ENCODE measurements around the gene GGN. TPM values are rescaled to one million over a fixed set of nuclear protein-coding genes. Genes with fewer than 3 reads are reported as not detected.

Gene GGN
- total RNA-seq, 1 experiment from 2014 or later = 1.4 TPM

GRCh38 chr19:38425810-38426466 is 38.1 kb upstream of the GGN start, which contains the start of gene RASGRP4:
Gene RASGRP4, minus strand, starts transcription at chr19:38426219. Its CDS starts 128 bp downstream, at chr19:38426091.
- BruUV-seq (replicated peaks) = no TSS peak
- peaks cover 18% of the 10 kb centered on the region for H3K27me3 Mint-ChIP-seq (ENCODE audit: insufficient read depth, unreplicated experiment)
- ChIA-PET CTCF (no interaction called here), POLR2A (no interaction called here)
- H3K27ac Mint-ChIP-seq (ENCODE audit: low read depth, unreplicated experiment) = no peak within 1 kb of the TSS
- no peaks in the 10 kb centered on the region for H3K36me3 Mint-ChIP-seq (ENCODE audit: insufficient read depth, unreplicated experiment)
- DNase-seq (ENCODE audit: unreplicated experiment) = no peak
- intact Hi-C loops (cut with micrococcal nuclease) = no loop called here
- H3K4me1 Mint-ChIP-seq (ENCODE audit: insufficient read depth, unreplicated experiment) = no peaks in the 10 kb centered on the region
- H3K4me3 Mint-ChIP-seq (ENCODE audit: unreplicated experiment) = no peak within 1 kb of the TSS
- H3K9me3 Mint-ChIP-seq (ENCODE audit: unreplicated experiment) = no peaks in the 10 kb centered on the region
- TF ChIP-seq CTCF (IDR thresholded peaks at IDR 0.05; ENCODE audit: unreplicated experiment) = no peak

- Mint-ChIP-seq H3K4me3 (ENCODE audit: unreplicated experiment) (no peak overlapping the region), H3K27ac (ENCODE audit: low read depth, unreplicated experiment) (no peak overlapping the region), H3K36me3 (ENCODE audit: insufficient read depth, unreplicated experiment) (no peaks in the 10 kb centered on the region), H3K9me3 (ENCODE audit: unreplicated experiment) (no peaks in the 10 kb centered on the region), H3K4me1 (ENCODE audit: insufficient read depth, unreplicated experiment) (no peaks in the 10 kb centered on the region), H3K27me3 (ENCODE audit: insufficient read depth, unreplicated experiment) (peaks cover 21% of the 10 kb centered on the region)
- BruUV-seq (replicated peaks) = no TSS peak
- ChIA-PET POLR2A (no interaction called here), CTCF (interaction anchor here (0.6 kb wide), 1 partner anchor 455 kb away, joined by 3 read pairs; no protein-coding TSS in a partner anchor)
- TF ChIP-seq CTCF (IDR thresholded peaks at IDR 0.05; ENCODE audit: unreplicated experiment) = no peak
- intact Hi-C loops (cut with micrococcal nuclease) = no loop called here
- no peak for DNase-seq (ENCODE audit: unreplicated experiment)
Observed at GRCh38 chr19:38425222-38425809, 37.5 kb upstream of the GGN start.

GRCh38 chr19:38424272-38424671 is 36.4 kb upstream of the GGN start:
- Mint-ChIP-seq H3K4me1 (ENCODE audit: insufficient read depth, unreplicated experiment) (no peaks in the 10 kb centered on the region), H3K9me3 (ENCODE audit: unreplicated experiment) (no peaks in the 10 kb centered on the region), H3K4me3 (ENCODE audit: unreplicated experiment) (no peak overlapping the region), H3K36me3 (ENCODE audit: insufficient read depth, unreplicated experiment) (no peaks in the 10 kb centered on the region), H3K27ac (ENCODE audit: low read depth, unreplicated experiment) (no peak overlapping the region), H3K27me3 (ENCODE audit: insufficient read depth, unreplicated experiment) (peaks cover 19% of the 10 kb centered on the region)
- intact Hi-C loops (cut with micrococcal nuclease) = no loop called here
- BruUV-seq (replicated peaks) = no TSS peak
- no peak for TF ChIP-seq CTCF (IDR thresholded peaks at IDR 0.05; ENCODE audit: unreplicated experiment)
- POLR2A ChIA-PET = no interaction called here
- DNase-seq (ENCODE audit: unreplicated experiment) = no peak
- CTCF ChIA-PET = interaction anchor here (0.6 to 1.2 kb wide), 3 partner anchors 22 to 527 kb away, joined by 3 to 5 read pairs (median 3); partner anchors contain the start of gene FAM98C

GRCh38 chr19:38422438-38422837 is 34.6 kb upstream of the GGN start:
- H3K4me1 Mint-ChIP-seq (ENCODE audit: insufficient read depth, unreplicated experiment) = peaks cover 2% of the 10 kb centered on the region
- no peak for TF ChIP-seq CTCF (IDR thresholded peaks at IDR 0.05; ENCODE audit: unreplicated experiment)
- ChIA-PET POLR2A (no interaction called here), CTCF (interaction anchor here (0.7 kb wide), 1 partner anchor 32 kb away, joined by 3 read pairs; no protein-coding TSS in a partner anchor)
- H3K27me3 Mint-ChIP-seq (ENCODE audit: insufficient read depth, unreplicated experiment) = peaks cover 27% of the 10 kb centered on the region
- H3K27ac Mint-ChIP-seq (ENCODE audit: low read depth, unreplicated experiment) = no peak overlapping the region
- no peak overlapping the region for H3K4me3 Mint-ChIP-seq (ENCODE audit: unreplicated experiment)
- DNase-seq (ENCODE audit: unreplicated experiment) = no peak
- no peaks in the 10 kb centered on the region for H3K36me3 Mint-ChIP-seq (ENCODE audit: insufficient read depth, unreplicated experiment)
- no TSS peak for BruUV-seq (replicated peaks)
- H3K9me3 Mint-ChIP-seq (ENCODE audit: unreplicated experiment) = no peaks in the 10 kb centered on the region
- intact Hi-C loops (cut with micrococcal nuclease) = no loop called here
